OCI-LY7 (cell line): Measurements from ENCODE around the gene RIMS3. TPM values are rescaled to one million over a fixed set of nuclear protein-coding genes. Genes with fewer than 3 reads are reported as not detected.

Experiments used
- BruUV-seq: library from RNA; stranded (reverse); fragments of 400-500 nt; replicated peaks from 2 replicates; lab custom pipeline; 2021; lab: Mats Ljungman, UMichigan
- CTCF ChIA-PET: fragments of 300-600 bp; sonication (Branson Sonifier 250); formaldehyde crosslinking; loops from one replicate; lab custom pipeline; 2022; ENCODE audit warnings: antibody characterized with exemption; ENCODE audit not compliant: unreplicated experiment; lab: Charles Lee
- POLR2A ChIA-PET: fragments of 300-600 bp; sonication (Branson Sonifier 250); formaldehyde crosslinking; loops from one replicate; lab custom pipeline; 2022; ENCODE audit warnings: antibody characterized with exemption; lab: Charles Lee
- DNase-seq: peaks from one replicate; pipeline ENCODE4 v3.0.0-alpha.2; 2015; ENCODE audit warnings: low spot score
- H2AFZ ChIP-seq: fragments of 200-600 bp; sonication (generic), shearing (Covaris generic); 2 replicates; pipeline ENCODE4 v1.6.1; 2014; ENCODE audit warnings: mild to moderate bottlenecking, antibody characterized with exemption, low read length, moderate library complexity
- H3K27ac ChIP-seq: fragments of 200-600 bp; sonication (generic); 2 replicates; pipeline ENCODE4 v1.5.1; 2014; ENCODE audit warnings: mixed run types, low read depth, mild to moderate bottlenecking, moderate library complexity, low read length, inconsistent platforms; ENCODE audit not compliant: poor library complexity, severe bottlenecking
- H3K36me3 ChIP-seq: fragments of 200-600 bp; sonication (generic); 2 replicates; pipeline ENCODE4 v1.6.1; 2014; ENCODE audit warnings: mild to moderate bottlenecking, antibody characterized with exemption, low read length, moderate library complexity, mixed read lengths; ENCODE audit not compliant: insufficient read depth
- H3K4me1 ChIP-seq: fragments of 200-600 bp; sonication (generic); 2 replicates; pipeline ENCODE4 v1.5.1; 2014; ENCODE audit warnings: mild to moderate bottlenecking, low read length; ENCODE audit not compliant: insufficient read depth, poor library complexity, severe bottlenecking
- H3K4me2 ChIP-seq: fragments of 200-600 bp; sonication (generic); 2 replicates; pipeline ENCODE4 v1.6.1; 2014; ENCODE audit warnings: mild to moderate bottlenecking, low read length
- H3K4me3 ChIP-seq: fragments of 200-600 bp; sonication (generic); 2 replicates; pipeline ENCODE4 v1.5.1; 2014; ENCODE audit warnings: mild to moderate bottlenecking, low read depth, low read length; ENCODE audit not compliant: poor library complexity, severe bottlenecking
- H3K79me2 ChIP-seq: fragments of 200-600 bp; sonication (generic); 2 replicates; pipeline ENCODE4 v1.6.1; 2016; ENCODE audit warnings: low read depth, mild to moderate bottlenecking, low read length, moderate library complexity, mixed read lengths; ENCODE audit not compliant: insufficient read depth
- H3K9me2 ChIP-seq: fragments of 200-600 bp; sonication (generic); 2 replicates; pipeline ENCODE4 v1.6.1; 2016; ENCODE audit warnings: mild to moderate bottlenecking, low read length, mixed read lengths; ENCODE audit not compliant: insufficient read depth
- H3K9me3 ChIP-seq: fragments of 200-600 bp; sonication (generic); 2 replicates; pipeline ENCODE4 v1.6.1; 2014; ENCODE audit warnings: mild to moderate bottlenecking, mixed run types, low read length, mixed read lengths
- H4K20me1 ChIP-seq: fragments of 200-600 bp; sonication (generic); 2 replicates; pipeline ENCODE4 v1.6.1; 2014; ENCODE audit warnings: mild to moderate bottlenecking, antibody characterized with exemption, low read length, moderate library complexity, mixed read lengths; ENCODE audit not compliant: insufficient read depth
- EZH2phosphoT487 ChIP-seq: fragments of 200-600 bp; sonication (generic); IDR thresholded peaks from 2 replicates; pipeline ENCODE4 v1.6.1; 2018; ENCODE audit warnings: low read depth, borderline replicate concordance, mild to moderate bottlenecking, mixed run types, antibody characterized with exemption, low read length, moderate library complexity, mixed read lengths
- intact Hi-C: fragments of 100-400 bp; cut with micrococcal nuclease; formaldehyde crosslinking; loops from one replicate; pipeline ENCODE4 v1.10.0; 2022; ENCODE audit not compliant: unreplicated experiment
- total RNA-seq, 2 experiments: library from RNA; depleted of rRNA in 1 of 2; stranded (reverse); fragments of >200 nt in 1 of 2; shearing (Covaris generic) in 1 of 2; gene quantifications; 2 replicates each; pipeline ENCODE4 v1.2.3, GENCODE V29; 2014 to 2022
- TF ChIP-seq, protein P1 (sequence below): fragments of 200-600 bp; sonication (generic); conservative IDR thresholded peaks from 2 replicates; pipeline ENCODE4 v1.5.1; 2014; ENCODE audit warnings: mild to moderate bottlenecking, antibody characterized with exemption, low read length, moderate library complexity, mixed read lengths

The RIMS3 gene
- total RNA-seq, 2 experiments from 2014 or later = 80.3 to 89.3 TPM

DNA sequence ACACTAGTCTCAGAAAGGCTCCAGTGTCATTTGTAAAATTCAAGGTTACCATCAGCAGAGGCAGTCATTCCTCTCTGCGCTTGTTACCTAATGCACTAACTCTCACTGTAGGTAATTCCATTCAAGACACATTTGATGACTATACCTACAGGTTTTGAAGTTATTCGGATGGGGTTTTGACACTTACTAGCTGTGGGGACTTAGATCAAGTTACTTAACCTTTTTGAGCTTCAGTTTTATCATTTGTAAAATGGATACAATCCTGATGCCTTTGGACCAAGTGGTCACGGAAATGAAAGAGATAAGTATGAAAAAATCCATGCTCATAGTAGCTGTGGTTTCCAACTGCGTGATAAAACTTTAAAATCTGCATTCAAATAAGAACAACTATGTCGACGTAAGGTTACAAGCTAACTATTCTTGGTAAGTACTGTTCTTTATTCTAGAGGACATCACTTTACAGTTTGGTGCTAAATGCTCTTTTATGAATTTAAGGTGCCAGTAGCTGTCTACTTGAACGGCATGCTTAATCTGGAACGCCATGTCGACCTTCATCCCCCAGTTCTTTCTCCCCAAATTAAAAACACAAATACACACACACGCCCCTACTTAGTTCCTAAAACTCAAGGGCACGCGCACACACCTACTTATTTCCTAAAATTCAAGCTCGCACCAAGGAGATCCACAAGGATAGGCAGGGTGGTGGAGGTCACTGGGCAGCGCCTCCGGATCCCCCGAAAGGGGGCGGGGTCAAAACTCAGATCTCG is 25.5 kb upstream of the RIMS3 start:
- no peak for DNase-seq
- no peaks in the 10 kb centered on the region for H3K9me2 ChIP-seq
- H2AFZ ChIP-seq = peak overlapping the region; percentile 10; the same call in 1 of the 2 replicates
- CTCF ChIA-PET = interaction anchor here (0.7 to 2.3 kb wide), 3 partner anchors 13 to 239 kb away, joined by 3 to 8 read pairs (median 3); partner anchors contain the start of gene RIMS3
- no peaks in the 10 kb centered on the region for H3K9me3 ChIP-seq
- BruUV-seq = TSS peak; percentile 75
- peak overlapping the region; percentile 87 for H3K27ac ChIP-seq
- no peak for TF ChIP-seq EZH2phosphoT487
- TF ChIP-seq, protein P1, sequence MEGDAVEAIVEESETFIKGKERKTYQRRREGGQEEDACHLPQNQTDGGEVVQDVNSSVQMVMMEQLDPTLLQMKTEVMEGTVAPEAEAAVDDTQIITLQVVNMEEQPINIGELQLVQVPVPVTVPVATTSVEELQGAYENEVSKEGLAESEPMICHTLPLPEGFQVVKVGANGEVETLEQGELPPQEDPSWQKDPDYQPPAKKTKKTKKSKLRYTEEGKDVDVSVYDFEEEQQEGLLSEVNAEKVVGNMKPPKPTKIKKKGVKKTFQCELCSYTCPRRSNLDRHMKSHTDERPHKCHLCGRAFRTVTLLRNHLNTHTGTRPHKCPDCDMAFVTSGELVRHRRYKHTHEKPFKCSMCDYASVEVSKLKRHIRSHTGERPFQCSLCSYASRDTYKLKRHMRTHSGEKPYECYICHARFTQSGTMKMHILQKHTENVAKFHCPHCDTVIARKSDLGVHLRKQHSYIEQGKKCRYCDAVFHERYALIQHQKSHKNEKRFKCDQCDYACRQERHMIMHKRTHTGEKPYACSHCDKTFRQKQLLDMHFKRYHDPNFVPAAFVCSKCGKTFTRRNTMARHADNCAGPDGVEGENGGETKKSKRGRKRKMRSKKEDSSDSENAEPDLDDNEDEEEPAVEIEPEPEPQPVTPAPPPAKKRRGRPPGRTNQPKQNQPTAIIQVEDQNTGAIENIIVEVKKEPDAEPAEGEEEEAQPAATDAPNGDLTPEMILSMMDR = no peak
- H3K4me2 ChIP-seq = peak overlapping the region; percentile 96
- H4K20me1 ChIP-seq = peaks cover 14% of the 10 kb centered on the region; the same call in 1 of the 2 replicates
- POLR2A ChIA-PET = interaction anchor here (0.7 to 6.2 kb wide), 13 partner anchors 10 to 159 kb away, joined by 3 to 168 read pairs (median 5); partner anchors contain the start of genes RIMS3 and ZNF684
- intact Hi-C loops = loop anchor here (2.0 to 10.0 kb wide), 2 partner anchors 22 to 306 kb away; no protein-coding TSS in a partner anchor
- peaks cover 45% of the 10 kb centered on the region for H3K4me1 ChIP-seq
- peak overlapping the region; percentile 94 for H3K4me3 ChIP-seq
- H3K36me3 ChIP-seq = peaks cover 39% of the 10 kb centered on the region
- peaks cover 62% of the 10 kb centered on the region for H3K79me2 ChIP-seq

DNA sequence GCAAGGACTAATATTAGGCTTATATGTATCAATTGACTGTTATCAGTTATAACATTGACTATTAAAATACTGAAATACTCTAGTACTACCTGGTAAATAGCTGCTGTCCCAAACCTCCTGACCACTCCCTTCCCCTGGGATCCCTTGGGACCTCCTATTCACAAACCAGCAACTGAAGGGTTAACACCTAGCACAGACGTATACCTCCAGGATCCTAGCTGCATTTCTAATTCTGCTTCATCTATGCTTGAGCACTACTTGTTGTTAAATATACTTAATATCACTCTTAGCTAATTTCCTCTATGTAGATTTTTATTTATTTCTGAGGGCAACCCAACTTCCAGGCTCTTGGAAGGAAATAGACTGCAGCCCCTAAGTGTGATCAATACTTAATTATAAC is 24.3 kb upstream of the RIMS3 start:
- H3K36me3 ChIP-seq = peaks cover 39% of the 10 kb centered on the region
- H3K79me2 ChIP-seq = peaks cover 50% of the 10 kb centered on the region
- TF ChIP-seq, protein P1 = no peak
- no peak for TF ChIP-seq EZH2phosphoT487
- no peaks in the 10 kb centered on the region for H3K9me3 ChIP-seq
- H3K4me3 ChIP-seq = peak overlapping the region; percentile 94
- POLR2A ChIA-PET = interaction anchor here (1.9 to 6.2 kb wide), 4 partner anchors 9 to 158 kb away, joined by 5 to 168 read pairs (median 8); partner anchors contain the start of gene ZNF684
- H3K27ac ChIP-seq = no peak overlapping the region
- BruUV-seq = no TSS peak
- DNase-seq = no peak
- H3K9me2 ChIP-seq = no peaks in the 10 kb centered on the region
- peak overlapping the region; percentile 96 for H3K4me2 ChIP-seq
- peaks cover 35% of the 10 kb centered on the region for H3K4me1 ChIP-seq
- H4K20me1 ChIP-seq = peaks cover 14% of the 10 kb centered on the region; the same call in 1 of the 2 replicates
- CTCF ChIA-PET = interaction anchor here (2.3 kb wide), 1 partner anchor 24 kb away, joined by 8 read pairs; the partner anchor contains the start of gene RIMS3
- intact Hi-C loops = loop anchor here (2.0 to 10.0 kb wide), 2 partner anchors 21 to 305 kb away; no protein-coding TSS in a partner anchor
- no peak overlapping the region for H2AFZ ChIP-seq
